ENCODE data around the gene PRB4.
"Not testable (repeated sequence)": the region's sequence is repeated elsewhere in the genome, so short reads cannot be mapped to it uniquely, and the experiment has no call there.

The PRB4 gene

DNA sequence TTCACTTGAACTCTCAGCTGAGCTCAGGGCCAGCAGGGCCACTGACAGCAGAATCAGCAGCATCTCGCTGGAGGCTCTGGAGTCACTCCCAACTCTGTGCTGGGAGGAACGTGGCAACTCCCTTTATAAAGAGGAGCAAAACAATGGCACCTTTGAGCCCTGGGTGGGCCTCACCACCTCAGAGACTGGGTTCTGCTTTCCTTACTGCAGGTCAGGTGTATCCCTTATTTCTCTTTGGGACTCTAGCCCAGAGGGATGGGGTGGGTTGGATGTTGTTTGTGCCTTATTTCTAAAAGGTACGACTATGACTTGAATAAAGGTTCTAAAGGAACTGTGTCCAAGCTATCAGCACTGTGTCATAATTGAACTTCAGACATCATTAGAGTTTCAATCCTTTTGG is at the start of gene PRB4:
TSS of gene PRB4 (minus strand) at position 101 of the 400 bp plus-strand sequence. CDS start at position 63, 38 bp downstream.
- no peak for DNase-seq

DNA sequence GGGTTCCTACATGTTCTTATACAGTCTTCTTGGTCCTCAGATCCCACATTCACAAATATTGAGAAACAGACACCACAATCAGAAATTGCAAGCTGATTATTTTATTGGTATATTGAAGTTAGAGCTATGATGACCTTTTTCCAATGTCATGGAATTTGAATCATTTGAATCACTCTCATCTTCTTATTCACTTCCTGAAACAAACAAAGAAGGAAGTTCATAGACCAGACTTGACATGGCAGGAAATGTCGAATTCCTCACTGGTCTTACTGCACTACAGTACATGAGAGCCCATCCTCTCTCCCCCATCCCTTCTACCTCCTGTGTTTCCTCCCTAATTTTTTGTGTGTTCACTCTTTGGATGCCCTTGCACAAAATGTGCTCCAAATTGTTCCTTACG is 41.5 kb upstream of the PRB4 start:
- not testable (repeated sequence) for DNase-seq

DNA sequence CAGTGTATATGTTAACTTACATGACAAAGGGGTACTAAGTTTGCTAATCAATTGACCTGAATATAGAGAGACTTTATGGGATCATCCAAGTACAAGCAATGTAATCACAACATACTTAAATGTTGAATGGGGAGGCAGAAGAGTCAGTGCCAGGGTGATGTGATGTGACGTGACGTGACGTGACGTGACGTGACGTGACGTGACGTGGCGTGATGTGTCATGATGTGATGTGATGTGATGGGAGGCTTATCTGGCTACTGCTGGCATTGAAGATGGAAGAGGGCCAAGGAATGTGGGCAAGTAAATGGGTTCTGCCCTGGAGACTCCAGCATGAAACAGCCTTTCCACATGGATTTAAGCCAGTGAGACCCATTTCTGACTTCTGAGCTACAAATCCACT is 38.2 kb upstream of the PRB4 start:
- no peak for DNase-seq

DNA sequence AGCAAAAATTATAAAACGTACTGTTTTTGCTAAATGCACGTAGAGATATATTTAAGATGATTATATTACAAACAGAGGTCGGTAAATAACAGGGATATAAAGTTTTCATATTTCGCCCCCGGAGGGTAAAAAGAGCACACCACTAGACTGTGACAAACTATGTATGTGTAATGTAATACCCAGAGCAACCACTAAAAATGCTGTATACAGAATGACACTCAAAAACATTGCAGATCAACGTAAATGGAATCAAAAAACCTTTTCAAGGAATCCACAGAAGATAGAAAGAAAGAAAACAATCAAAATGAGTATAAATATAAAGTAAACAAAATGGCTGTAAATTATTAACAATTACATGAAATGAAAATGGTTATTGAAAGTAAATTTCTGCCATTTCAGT is 37.6 kb upstream of the PRB4 start:
- DNase-seq = no peak

DNA sequence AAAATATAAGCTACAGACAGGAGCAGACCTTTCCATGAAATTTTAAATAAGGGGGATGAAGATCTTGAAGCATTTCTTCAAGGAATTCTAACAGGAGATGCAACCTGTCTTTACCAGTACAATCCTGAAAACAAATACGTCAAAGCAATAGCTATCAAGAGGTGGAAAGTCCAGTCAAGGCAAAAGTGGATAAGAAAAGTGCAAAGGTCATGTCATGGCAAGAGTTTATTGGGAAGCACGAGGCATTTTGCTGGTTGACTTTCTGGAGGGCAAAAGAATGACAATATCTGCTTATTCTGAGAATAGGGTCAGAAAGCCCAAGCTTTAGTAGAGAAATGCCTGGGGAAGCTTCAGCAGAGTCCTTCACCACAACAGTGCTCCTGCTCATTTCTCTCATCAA is 34.3 kb upstream of the PRB4 start:
- no peak for DNase-seq

DNA sequence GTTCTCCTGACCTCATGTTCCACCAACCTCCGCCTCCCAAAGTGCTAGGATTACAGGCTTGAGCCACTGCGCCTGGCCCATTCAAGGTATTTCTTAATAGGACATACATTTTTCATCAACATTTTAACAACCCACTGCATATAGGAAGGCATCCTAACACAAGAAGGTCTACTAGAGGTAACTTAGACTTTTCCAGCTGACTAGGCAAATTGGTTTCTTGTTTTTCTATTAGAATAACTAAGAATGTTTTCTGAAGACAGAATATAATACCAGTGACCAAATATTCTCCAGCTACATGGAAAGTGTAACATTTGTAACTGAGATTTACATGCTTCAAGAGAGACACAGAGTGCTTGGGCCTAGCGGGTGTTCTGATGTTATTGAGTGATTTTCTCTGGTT is 14.2 kb upstream of the PRB4 start:
- no peak for DNase-seq

DNA sequence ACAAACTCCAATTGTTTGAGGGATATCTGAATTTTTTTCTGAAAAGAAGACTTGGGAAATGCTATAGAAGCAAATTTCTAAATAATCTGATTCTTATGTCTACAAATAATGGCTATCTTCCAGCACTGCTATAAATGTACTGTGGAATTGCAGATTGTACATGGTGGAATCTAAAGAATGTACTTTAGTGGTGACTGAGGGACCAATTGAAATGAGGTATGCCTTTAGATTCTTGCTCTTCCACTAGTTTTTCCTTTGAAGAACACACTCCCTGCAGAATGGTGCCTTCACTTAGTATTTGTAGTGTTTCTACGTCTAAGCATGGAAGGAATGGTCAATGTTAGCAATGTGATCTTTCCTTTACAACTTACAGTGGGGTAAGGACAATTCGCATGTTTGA is 11.7 kb upstream of the PRB4 start:
- no peak for DNase-seq

DNA sequence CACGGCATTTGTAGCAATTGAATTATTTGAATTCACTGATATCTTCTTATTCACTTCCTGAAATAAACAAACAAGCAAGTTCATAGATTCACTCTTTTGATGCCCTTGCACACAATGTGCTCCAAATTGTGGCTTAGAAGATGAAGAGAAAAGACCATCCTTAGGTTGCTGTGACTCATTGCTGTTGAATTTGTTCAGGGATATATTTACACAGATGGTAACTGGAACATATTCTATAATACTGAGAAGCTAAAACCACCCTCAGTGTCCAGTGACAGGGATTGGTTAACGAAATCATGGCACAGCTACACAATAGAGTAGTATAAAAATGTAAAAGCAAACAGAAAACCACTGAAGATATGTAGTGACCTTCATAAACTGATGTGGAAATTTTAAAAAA is 3.1 kb downstream of the PRB4 start:
- no peak for DNase-seq

DNA sequence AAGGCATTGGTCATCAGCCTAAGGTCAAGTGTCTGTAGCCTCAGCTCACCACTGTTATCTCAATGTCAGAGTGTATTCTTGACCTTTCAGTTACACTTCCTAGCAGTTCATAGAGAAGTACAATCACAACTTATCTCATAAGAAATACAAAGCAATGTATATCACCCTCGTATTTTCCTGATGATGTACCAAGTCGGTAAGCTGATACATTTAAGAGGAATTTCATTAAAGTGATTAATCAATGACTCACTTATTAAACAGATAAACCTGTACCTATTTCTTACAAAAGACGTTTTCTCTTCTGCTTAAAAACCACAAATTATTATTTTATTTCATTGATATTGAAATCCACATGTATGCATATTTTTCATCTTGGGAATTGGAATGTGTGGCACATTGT is 36.8 kb downstream of the PRB4 start:
- no peak for DNase-seq

DNA sequence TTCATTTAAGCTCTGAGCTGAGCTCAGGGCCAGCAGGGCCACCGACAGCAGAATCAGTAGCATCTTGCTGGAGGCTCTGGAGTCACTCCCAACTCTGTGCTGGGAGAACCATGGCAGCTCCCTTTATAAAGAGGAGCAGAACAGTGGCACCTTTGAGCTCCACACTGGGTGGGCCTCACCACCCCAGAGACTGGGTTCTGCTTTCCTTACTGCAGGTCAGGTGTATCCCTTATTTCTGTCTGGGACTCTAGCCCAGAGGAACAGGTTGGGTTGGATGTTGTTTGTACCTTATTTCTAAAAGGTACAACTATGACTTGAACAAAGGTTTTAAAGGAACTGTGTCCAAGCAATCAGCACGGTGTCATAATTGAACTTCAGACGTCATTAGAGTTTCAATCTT is 40.6 kb downstream of the PRB4 start, which contains the start of gene PRB3:
TSS of gene PRB3 (minus strand) at position 101 of the 400 bp plus-strand sequence. CDS start at position 63, 38 bp downstream.
- no peak for DNase-seq

DNA sequence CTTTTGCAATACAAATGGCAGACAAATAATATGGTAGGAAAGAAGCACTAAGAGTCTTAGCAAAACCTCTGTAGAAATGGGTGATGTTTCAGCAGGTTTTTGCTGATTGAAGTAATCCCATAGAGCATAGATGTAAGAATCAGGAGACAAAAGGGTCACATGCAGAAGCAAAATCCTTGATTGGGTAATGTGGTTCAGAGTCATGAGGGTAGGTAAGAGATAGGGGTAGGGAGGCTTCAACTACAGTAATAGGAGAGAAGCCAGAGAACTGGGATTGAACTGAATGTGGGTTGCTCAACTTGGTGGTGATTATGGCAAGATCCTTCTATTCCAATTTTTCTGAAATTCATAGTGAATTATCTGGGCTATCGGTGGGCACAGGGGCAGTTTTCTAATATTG is 45.7 kb downstream of the PRB4 start:
- DNase-seq = no peak

All from MV-4-11 (cell line).